GM12878 (cell line): ENCODE measurements around the gene FOXRED2.

Source experiments
- BCL11A ChIP-seq: IDR thresholded peaks from 2 replicates; pipeline ENCODE4 v1.6.1; 2011; ENCODE audit warnings: low read depth, low read length
- BRCA1 ChIP-seq: IDR thresholded peaks from 2 replicates; pipeline ENCODE4 v1.6.1; 2011; ENCODE audit warnings: low read depth, low read length, improper control_type of control experiment
- CREB1 ChIP-seq: IDR thresholded peaks from 2 replicates; pipeline ENCODE4 v1.6.1; 2012; ENCODE audit warnings: low read depth, mild to moderate bottlenecking, inconsistent platforms
- CTCF ChIP-seq, 3 experiments: IDR thresholded peaks in 2 of 3; conservative IDR thresholded peaks in 1 of 3; 2 replicates each; pipeline ENCODE4 v1.5.1; 2011; ENCODE audit warnings: low read depth in 3 of 3, low read length in 3 of 3, mild to moderate bottlenecking in 3 of 3, control low read depth in 2 of 3, moderate library complexity in 2 of 3, inconsistent platforms in 1 of 3, mixed read lengths in 1 of 3; ENCODE audit not compliant: control insufficient read depth in 2 of 3, insufficient read depth in 1 of 3; ENCODE audit errors: extremely low read depth in 1 of 3
- EZH2 ChIP-seq: IDR thresholded peaks from 2 replicates; pipeline ENCODE4 v1.6.1; 2012; ENCODE audit warnings: low read depth, mild to moderate bottlenecking, control low read depth, inconsistent platforms, low read length, borderline replicate concordance; ENCODE audit not compliant: control insufficient read depth
- FOXK2 ChIP-seq: fragments of 450-650 bp; IDR thresholded peaks from 2 replicates; pipeline ENCODE4 v1.6.1; 2017; ENCODE audit warnings: mild to moderate bottlenecking, moderate library complexity
- JUNB ChIP-seq: IDR thresholded peaks from 2 replicates; pipeline ENCODE4 v1.6.1; 2016; ENCODE audit warnings: antibody characterized with exemption, mild to moderate bottlenecking
- KDM1A ChIP-seq: fragments of 200-600 bp; sonication (generic); IDR thresholded peaks from 2 replicates; pipeline ENCODE4 v1.6.1; 2016; ENCODE audit warnings: borderline replicate concordance
- MEF2A ChIP-seq: IDR thresholded peaks from 2 replicates; pipeline ENCODE4 v1.6.1; 2011; ENCODE audit warnings: low read depth, mild to moderate bottlenecking, low read length, moderate library complexity; ENCODE audit not compliant: insufficient read depth
- POLR2AphosphoS5 ChIP-seq: IDR thresholded peaks from 2 replicates; pipeline ENCODE4 v1.6.1; 2011; ENCODE audit warnings: mild to moderate bottlenecking, low read length, inconsistent platforms

GRCh38 chr22:36552289-36552688 lies 45.4 kb upstream of the FOXRED2 start:
- TF ChIP-seq KDM1A (no peak), JUNB (no peak), CREB1 (no peak), FOXK2 (no peak), CTCF (IDR thresholded peaks at IDR 0.05 in 2 of 3, conservative IDR thresholded peaks at IDR 0.05 in 1 of 3; ENCODE audit: control insufficient read depth in 2 of 3, extremely low read depth in 1 of 3, insufficient read depth in 1 of 3, low read depth in 3 of 3, low read length in 3 of 3) (no peak), BRCA1 (no peak), MEF2A (no peak), BCL11A (no peak), EZH2 (no peak), POLR2AphosphoS5 (no peak)
